DND-41 (cell line): ENCODE data around the gene ABTB1.

Experiments
- ATAC-seq: fragments of 200-7000 bp; cut with Tn5 transposase; 3 replicates; pipeline ENCODE4 v1.9.1; 2021; ENCODE audit warnings: low read depth; ENCODE audit not compliant: insufficient read depth
- DNase-seq: peaks from one replicate; pipeline ENCODE4 v3.0.0-alpha.2; 2020
- H2AFZ ChIP-seq: 2 replicates; pipeline ENCODE4 v1.6.0; 2012; ENCODE audit warnings: low read depth, low read length
- H3K27ac ChIP-seq: 2 replicates; pipeline ENCODE4 v1.5.1; 2012; ENCODE audit warnings: low read length, inconsistent platforms
- H3K27me3 ChIP-seq: fragments of 200-600 bp; sonication (generic); 2 replicates; pipeline ENCODE4 v1.6.0; 2012; ENCODE audit warnings: low read length, mild to moderate bottlenecking, inconsistent platforms; ENCODE audit not compliant: insufficient read depth, poor library complexity
- H3K36me3 ChIP-seq: 2 replicates; pipeline ENCODE4 v1.5.1; 2012; ENCODE audit warnings: low read length, inconsistent platforms; ENCODE audit not compliant: insufficient read depth
- H3K4me1 ChIP-seq: 2 replicates; pipeline ENCODE4 v1.5.1; 2012; ENCODE audit warnings: mild to moderate bottlenecking, low read length; ENCODE audit not compliant: insufficient read depth
- H3K4me2 ChIP-seq: 2 replicates; pipeline ENCODE4 v1.6.0; 2012; ENCODE audit warnings: mild to moderate bottlenecking, moderate library complexity, low read length, inconsistent platforms; ENCODE audit not compliant: insufficient read depth
- H3K4me3 ChIP-seq, 2 experiments: fragments of 200-600 bp in 1 of 2; shearing (Covaris generic) in 1 of 2; 2 replicates each; pipeline ENCODE4 v1.5.1; 2012 to 2016; ENCODE audit warnings: inconsistent platforms in 2 of 2, low read length in 2 of 2, mild to moderate bottlenecking in 2 of 2, low read depth in 1 of 2, moderate library complexity in 1 of 2
- H3K79me2 ChIP-seq: 2 replicates; pipeline ENCODE4 v1.6.0; 2012; ENCODE audit warnings: low read length, inconsistent platforms; ENCODE audit not compliant: insufficient read depth
- H3K9ac ChIP-seq: 2 replicates; pipeline ENCODE4 v1.6.0; 2012; ENCODE audit warnings: low read depth, mild to moderate bottlenecking, inconsistent platforms, low read length, moderate library complexity
- H3K9me3 ChIP-seq: 2 replicates; pipeline ENCODE4 v1.5.1; 2012; ENCODE audit warnings: low read length, moderate library complexity, mild to moderate bottlenecking, inconsistent platforms; ENCODE audit not compliant: insufficient read depth, severe bottlenecking
- H4K20me1 ChIP-seq: 2 replicates; pipeline ENCODE4 v1.6.0; 2012; ENCODE audit warnings: low read length; ENCODE audit not compliant: insufficient read depth
- EZH2 ChIP-seq: IDR thresholded peaks from 3 replicates; pipeline ENCODE4 v1.6.1; 2012; ENCODE audit warnings: borderline replicate concordance, low read depth, mild to moderate bottlenecking, moderate library complexity, low read length, inconsistent platforms; ENCODE audit not compliant: severe bottlenecking
- TF ChIP-seq, protein P1 (sequence below): IDR thresholded peaks from 2 replicates; pipeline ENCODE4 v1.5.1; 2012; ENCODE audit warnings: borderline replicate concordance, low read length, moderate library complexity, mild to moderate bottlenecking; ENCODE audit not compliant: poor library complexity, severe bottlenecking; ENCODE audit errors: extremely low read depth

Gene ABTB1

DNA sequence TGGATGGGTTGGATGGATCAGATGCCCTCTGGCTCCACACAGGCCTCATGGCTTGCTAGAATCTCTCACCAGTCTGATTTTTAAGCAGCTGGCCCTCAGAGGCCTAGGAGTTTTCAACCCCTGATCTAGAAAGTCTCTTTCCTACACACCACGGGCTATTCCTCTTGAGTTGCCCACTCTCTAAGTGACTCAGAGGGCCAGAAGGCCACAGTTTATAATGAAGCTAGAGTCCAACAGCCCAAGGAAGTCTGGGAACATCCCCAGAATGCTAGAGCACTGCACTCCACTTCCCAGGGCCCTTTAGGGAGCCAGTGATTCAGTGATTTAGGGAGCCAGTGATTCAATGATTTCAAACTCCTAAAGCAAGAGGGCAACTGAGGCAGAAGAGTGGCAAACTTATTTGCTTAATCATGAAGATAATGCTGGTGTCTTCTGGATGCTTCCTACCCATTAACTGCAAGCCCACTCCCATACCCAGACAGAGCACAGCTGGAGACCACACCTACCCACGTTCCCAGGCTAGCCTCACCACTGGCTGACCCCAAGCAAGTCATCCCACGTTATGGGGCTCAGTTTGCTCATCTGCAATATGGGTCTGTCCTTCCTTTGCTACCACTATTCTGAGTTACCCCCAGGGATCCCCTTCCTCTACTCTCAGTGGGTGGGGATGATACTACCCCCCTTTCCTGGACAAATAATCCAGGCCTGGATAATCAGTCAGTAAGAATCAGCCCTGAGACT is 36.7 kb downstream of the ABTB1 start:
- Histone ChIP-seq H3K4me3 (no peak overlapping the region), H3K4me1 (no peaks in the 10 kb centered on the region), H3K9ac (no peak overlapping the region), H4K20me1 (no peaks in the 10 kb centered on the region), H3K36me3 (no peaks in the 10 kb centered on the region), H3K4me2 (no peak overlapping the region), H2AFZ (no peak overlapping the region), H3K9me3 (no peaks in the 10 kb centered on the region), H3K27me3 (no peaks in the 10 kb centered on the region), H3K27ac (no peak overlapping the region), H3K79me2 (no peaks in the 10 kb centered on the region)
- ATAC-seq (no peak), DNase-seq (no peak)
- no peak for TF ChIP-seq EZH2
- TF ChIP-seq, protein P1, sequence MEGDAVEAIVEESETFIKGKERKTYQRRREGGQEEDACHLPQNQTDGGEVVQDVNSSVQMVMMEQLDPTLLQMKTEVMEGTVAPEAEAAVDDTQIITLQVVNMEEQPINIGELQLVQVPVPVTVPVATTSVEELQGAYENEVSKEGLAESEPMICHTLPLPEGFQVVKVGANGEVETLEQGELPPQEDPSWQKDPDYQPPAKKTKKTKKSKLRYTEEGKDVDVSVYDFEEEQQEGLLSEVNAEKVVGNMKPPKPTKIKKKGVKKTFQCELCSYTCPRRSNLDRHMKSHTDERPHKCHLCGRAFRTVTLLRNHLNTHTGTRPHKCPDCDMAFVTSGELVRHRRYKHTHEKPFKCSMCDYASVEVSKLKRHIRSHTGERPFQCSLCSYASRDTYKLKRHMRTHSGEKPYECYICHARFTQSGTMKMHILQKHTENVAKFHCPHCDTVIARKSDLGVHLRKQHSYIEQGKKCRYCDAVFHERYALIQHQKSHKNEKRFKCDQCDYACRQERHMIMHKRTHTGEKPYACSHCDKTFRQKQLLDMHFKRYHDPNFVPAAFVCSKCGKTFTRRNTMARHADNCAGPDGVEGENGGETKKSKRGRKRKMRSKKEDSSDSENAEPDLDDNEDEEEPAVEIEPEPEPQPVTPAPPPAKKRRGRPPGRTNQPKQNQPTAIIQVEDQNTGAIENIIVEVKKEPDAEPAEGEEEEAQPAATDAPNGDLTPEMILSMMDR, result no peak

DNA sequence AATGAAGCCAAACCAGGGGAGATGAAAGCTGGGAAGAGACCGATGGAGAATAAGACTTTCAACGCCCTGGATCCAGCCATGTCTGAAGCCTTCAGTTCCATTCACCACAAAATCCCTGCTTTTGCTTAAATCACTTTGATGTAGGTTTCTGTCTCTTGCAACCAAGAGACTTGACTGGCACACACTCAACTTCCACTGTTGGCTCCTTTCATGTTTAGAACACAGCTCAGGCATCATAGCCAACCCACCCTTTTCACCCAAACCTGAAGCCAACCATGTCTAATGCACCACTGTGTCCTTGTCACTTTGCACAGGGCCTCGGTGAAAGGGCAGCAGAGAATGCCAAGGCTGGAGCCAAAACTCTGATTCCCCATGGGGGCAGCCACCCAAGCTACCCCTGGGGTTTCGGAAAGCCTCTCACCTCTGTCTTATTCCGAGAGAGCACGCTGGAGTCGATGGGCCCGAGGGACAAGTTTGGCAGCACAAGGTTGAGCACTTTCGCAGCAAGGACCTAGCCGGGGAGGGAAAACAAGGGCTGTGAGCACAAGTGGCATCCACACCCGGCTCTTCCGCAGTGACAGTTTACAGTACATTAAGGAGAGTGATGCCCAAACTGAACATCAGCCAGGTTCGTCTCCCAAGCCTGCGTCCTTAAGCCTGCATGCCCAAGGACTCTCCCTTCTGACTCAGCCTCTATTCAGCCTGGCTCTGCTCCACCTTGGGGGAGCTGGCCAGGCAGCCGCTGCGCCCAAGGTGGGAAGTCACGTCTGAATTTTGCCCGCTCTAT is 37.6 kb downstream of the ABTB1 start:
- H2AFZ ChIP-seq, result no peak overlapping the region
- DNase-seq (no peak), ATAC-seq (no peak)
- H3K9ac ChIP-seq, result no peak overlapping the region
- H3K9me3 ChIP-seq, result no peaks in the 10 kb centered on the region
- H3K4me1 ChIP-seq, result no peaks in the 10 kb centered on the region
- H3K27me3 ChIP-seq, result no peaks in the 10 kb centered on the region
- no peaks in the 10 kb centered on the region for H4K20me1 ChIP-seq
- H3K4me2 ChIP-seq, result no peak overlapping the region
- H3K4me3 ChIP-seq, result no peak overlapping the region
- H3K27ac ChIP-seq, result no peak overlapping the region
- H3K79me2 ChIP-seq, result no peaks in the 10 kb centered on the region
- TF ChIP-seq, protein P1, result no peak
- no peak for TF ChIP-seq EZH2
- H3K36me3 ChIP-seq, result no peaks in the 10 kb centered on the region

DNA sequence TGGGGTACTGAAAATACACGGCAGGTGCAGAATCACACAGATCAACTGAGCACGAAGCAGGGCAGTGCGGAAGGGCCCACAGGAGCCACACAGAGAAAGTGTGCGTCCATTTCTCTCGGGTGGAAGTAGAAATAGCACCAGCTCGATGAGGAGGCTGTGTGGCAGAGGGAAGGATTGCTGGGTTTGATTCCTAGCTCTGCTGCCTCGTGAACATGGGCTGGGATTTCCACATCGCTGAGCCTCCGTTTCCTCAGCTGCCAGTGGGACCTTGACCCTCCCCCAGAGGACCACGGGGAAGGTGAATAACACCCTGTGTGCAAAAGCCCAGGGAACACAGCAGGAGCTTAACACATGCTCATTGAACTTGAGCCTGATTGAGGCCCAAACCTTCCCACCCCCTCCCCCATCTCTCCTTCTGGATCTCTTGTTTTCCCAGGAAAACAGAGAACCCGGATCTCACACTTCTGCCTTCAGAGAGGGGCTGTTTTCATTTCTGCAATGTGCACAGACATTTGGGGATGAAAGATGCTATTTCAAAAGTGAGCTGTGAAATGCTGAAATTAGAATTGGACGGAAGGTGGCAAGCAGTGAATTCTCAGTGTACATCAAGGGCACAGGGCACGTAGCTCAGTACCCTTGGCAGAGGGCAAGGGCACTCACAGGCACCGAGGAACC is 38.4 kb downstream of the ABTB1 start:
- Histone ChIP-seq H3K27ac (no peak overlapping the region), H3K4me1 (no peaks in the 10 kb centered on the region), H3K36me3 (no peaks in the 10 kb centered on the region), H3K9ac (no peak overlapping the region), H3K9me3 (no peaks in the 10 kb centered on the region), H2AFZ (no peak overlapping the region), H3K4me2 (no peak overlapping the region), H3K4me3 (no peak overlapping the region), H3K27me3 (peaks cover 4% of the 10 kb centered on the region), H4K20me1 (no peaks in the 10 kb centered on the region), H3K79me2 (no peaks in the 10 kb centered on the region)
- DNase-seq (no peak), ATAC-seq (no peak)
- TF ChIP-seq, protein P1, result no peak
- TF ChIP-seq EZH2, result no peak
